PC-3 (cell line): ENCODE results near the gene CLASP2. TPM values are rescaled to one million over a fixed set of nuclear protein-coding genes. Genes with fewer than 3 reads are reported as not detected.

Experiments used
- ATAC-seq: fragments of 200-7000 bp; cut with Tn5 transposase; 2 replicates; pipeline ENCODE4 v1.9.1; 2020; ENCODE audit warnings: mild to moderate bottlenecking, moderate library complexity
- BruUV-seq: library from RNA; stranded (reverse); fragments of 400-500 nt; replicated peaks from 2 replicates; lab custom pipeline; 2021; lab: Mats Ljungman, UMichigan
- CTCF ChIA-PET: fragments of 300-600 bp; sonication (Branson Sonifier 250); formaldehyde crosslinking; loops from one replicate; lab custom pipeline; 2022; ENCODE audit warnings: antibody characterized with exemption; lab: Charles Lee
- POLR2A ChIA-PET: fragments of 300-600 bp; sonication (Branson Sonifier 250); formaldehyde crosslinking; loops from one replicate; lab custom pipeline; 2022; ENCODE audit warnings: antibody characterized with exemption; ENCODE audit not compliant: unreplicated experiment; lab: Charles Lee
- DNase-seq: peaks from one replicate; pipeline ENCODE4 v3.0.0-alpha.2; 2015
- H2AFZ ChIP-seq: fragments of 300-600 bp; sonication (generic); 2 replicates; pipeline ENCODE4 v1.6.0; 2016; ENCODE audit warnings: antibody characterized with exemption, low read length
- H3F3A ChIP-seq: fragments of 300-600 bp; sonication (generic); one replicate; pipeline ENCODE4 v1.6.0; 2017; ENCODE audit warnings: antibody characterized with exemption, low read length, control low read depth, mild to moderate bottlenecking; ENCODE audit not compliant: unreplicated experiment
- H3K27ac ChIP-seq: fragments of 300-600 bp; sonication (generic); 2 replicates; pipeline ENCODE4 v1.5.1; 2016; ENCODE audit warnings: mild to moderate bottlenecking, low read length
- H3K27me3 ChIP-seq: fragments of 300-600 bp; sonication (generic); 2 replicates; pipeline ENCODE4 v1.6.1; 2016; ENCODE audit warnings: low read length, mixed read lengths
- H3K36me3 ChIP-seq: fragments of 300-600 bp; sonication (generic); 2 replicates; pipeline ENCODE4 v1.6.1; 2016; ENCODE audit warnings: low read depth, mixed run types, low read length, mixed read lengths
- H3K4me1 ChIP-seq: fragments of 300-600 bp; sonication (generic); 2 replicates; pipeline ENCODE4 v1.5.1; 2016; ENCODE audit warnings: low read length; ENCODE audit not compliant: insufficient read depth
- H3K4me2 ChIP-seq: fragments of 300-600 bp; sonication (generic); 2 replicates; pipeline ENCODE4 v1.6.0; 2016; ENCODE audit warnings: low read length
- H3K4me3 ChIP-seq: fragments of 300-600 bp; sonication (generic); 2 replicates; pipeline ENCODE4 v1.5.1; 2016; ENCODE audit warnings: mild to moderate bottlenecking, low read length, mixed read lengths
- H3K79me2 ChIP-seq: fragments of 300-600 bp; sonication (generic); 2 replicates; pipeline ENCODE4 v1.6.1; 2017; ENCODE audit warnings: low read length, mixed read lengths
- H3K9ac ChIP-seq: fragments of 300-600 bp; sonication (generic); 2 replicates; pipeline ENCODE4 v1.6.0; 2016; ENCODE audit warnings: mild to moderate bottlenecking, low read length
- H3K9me2 ChIP-seq: fragments of 300-600 bp; sonication (generic); replicated peaks from 2 replicates; pipeline ENCODE4 v1.6.1; 2016; ENCODE audit warnings: mixed run types, low read length, mixed read lengths
- H3K9me3 ChIP-seq: fragments of 300-600 bp; sonication (generic); 2 replicates; pipeline ENCODE4 v1.6.1; 2016; ENCODE audit warnings: low read length, mixed read lengths
- H4K20me1 ChIP-seq: fragments of 300-600 bp; sonication (generic); 2 replicates; pipeline ENCODE4 v1.6.1; 2016; ENCODE audit warnings: low read length, mixed read lengths
- EZH2 ChIP-seq: fragments of 300-600 bp; sonication (generic); IDR thresholded peaks from one replicate; pipeline ENCODE4 v1.6.1; 2017; ENCODE audit warnings: antibody characterized with exemption, mild to moderate bottlenecking, low read length; ENCODE audit not compliant: unreplicated experiment
- EZH2phosphoT487 ChIP-seq: fragments of 300-600 bp; sonication (generic); IDR thresholded peaks from 2 replicates; pipeline ENCODE4 v1.6.1; 2018; ENCODE audit warnings: mild to moderate bottlenecking, antibody characterized with exemption, low read length, borderline replicate concordance
- intact Hi-C: fragments of 100-400 bp; cut with micrococcal nuclease; formaldehyde crosslinking; loops from 2 replicates; pipeline ENCODE4 v1.9.0; 2023
- total RNA-seq: library from RNA; depleted of rRNA; stranded (reverse); fragments of >200 nt; gene quantifications from 2 replicates; pipeline ENCODE4 v1.2.3, GENCODE V29; 2014
- TF ChIP-seq, protein P1 (sequence below): fragments of 300-600 bp; sonication (generic); conservative IDR thresholded peaks from 2 replicates; pipeline ENCODE4 v1.5.1; 2017; ENCODE audit warnings: antibody characterized with exemption, low read depth, mild to moderate bottlenecking, low read length

CLASP2 gene
- total RNA-seq, 1 experiment from 2014 or later = 84.8 TPM

DNA sequence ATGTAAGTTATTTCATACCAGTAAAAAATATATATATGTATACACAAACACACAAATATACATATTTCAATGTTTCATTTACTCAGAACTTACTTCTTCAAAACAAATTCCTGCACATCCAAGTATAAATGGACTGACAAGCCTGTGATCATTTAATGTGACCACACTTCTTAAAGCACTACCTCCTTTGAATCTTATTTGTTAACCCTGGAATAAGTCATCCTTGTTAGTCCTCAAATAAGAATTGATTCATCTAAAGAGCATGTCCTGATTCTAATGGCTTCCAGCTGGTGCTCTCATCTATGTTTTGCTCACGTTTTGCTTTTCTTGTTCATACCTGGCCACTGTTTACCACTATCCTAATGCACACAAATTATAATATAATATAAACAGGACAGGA, 173.9 kb downstream of the CLASP2 start:
- intact Hi-C loops = no loop called here
- H3K9me3 ChIP-seq = no peaks in the 10 kb centered on the region
- no peak for ATAC-seq
- ChIA-PET POLR2A (no interaction called here), CTCF (no interaction called here)
- no TSS peak for BruUV-seq
- no peaks in the 10 kb centered on the region for H3F3A ChIP-seq
- H3K9ac ChIP-seq = no peak overlapping the region
- H3K36me3 ChIP-seq = peaks cover 12% of the 10 kb centered on the region
- H3K79me2 ChIP-seq = no peaks in the 10 kb centered on the region
- no peak overlapping the region for H3K4me3 ChIP-seq
- no peaks in the 10 kb centered on the region for H3K27me3 ChIP-seq
- DNase-seq = no peak
- H3K27ac ChIP-seq = no peak overlapping the region
- H3K4me2 ChIP-seq = no peak overlapping the region
- TF ChIP-seq EZH2 = no peak
- TF ChIP-seq EZH2phosphoT487 = no peak
- TF ChIP-seq, protein P1, sequence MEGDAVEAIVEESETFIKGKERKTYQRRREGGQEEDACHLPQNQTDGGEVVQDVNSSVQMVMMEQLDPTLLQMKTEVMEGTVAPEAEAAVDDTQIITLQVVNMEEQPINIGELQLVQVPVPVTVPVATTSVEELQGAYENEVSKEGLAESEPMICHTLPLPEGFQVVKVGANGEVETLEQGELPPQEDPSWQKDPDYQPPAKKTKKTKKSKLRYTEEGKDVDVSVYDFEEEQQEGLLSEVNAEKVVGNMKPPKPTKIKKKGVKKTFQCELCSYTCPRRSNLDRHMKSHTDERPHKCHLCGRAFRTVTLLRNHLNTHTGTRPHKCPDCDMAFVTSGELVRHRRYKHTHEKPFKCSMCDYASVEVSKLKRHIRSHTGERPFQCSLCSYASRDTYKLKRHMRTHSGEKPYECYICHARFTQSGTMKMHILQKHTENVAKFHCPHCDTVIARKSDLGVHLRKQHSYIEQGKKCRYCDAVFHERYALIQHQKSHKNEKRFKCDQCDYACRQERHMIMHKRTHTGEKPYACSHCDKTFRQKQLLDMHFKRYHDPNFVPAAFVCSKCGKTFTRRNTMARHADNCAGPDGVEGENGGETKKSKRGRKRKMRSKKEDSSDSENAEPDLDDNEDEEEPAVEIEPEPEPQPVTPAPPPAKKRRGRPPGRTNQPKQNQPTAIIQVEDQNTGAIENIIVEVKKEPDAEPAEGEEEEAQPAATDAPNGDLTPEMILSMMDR = no peak
- no peaks in the 10 kb centered on the region for H4K20me1 ChIP-seq
- no peaks in the 10 kb centered on the region for H3K9me2 ChIP-seq
- no peak overlapping the region for H2AFZ ChIP-seq
- no peaks in the 10 kb centered on the region for H3K4me1 ChIP-seq

- Histone ChIP-seq H3K4me2 (no peak overlapping the region), H3K9ac (no peak overlapping the region), H3K9me2 (no peaks in the 10 kb centered on the region), H3F3A (no peaks in the 10 kb centered on the region), H3K36me3 (peaks cover 8% of the 10 kb centered on the region; the same call in 1 of the 2 replicates), H3K79me2 (no peaks in the 10 kb centered on the region), H3K4me3 (no peak overlapping the region), H4K20me1 (no peaks in the 10 kb centered on the region), H2AFZ (no peak overlapping the region), H3K27ac (no peak overlapping the region), H3K9me3 (no peaks in the 10 kb centered on the region), H3K27me3 (no peaks in the 10 kb centered on the region), H3K4me1 (no peaks in the 10 kb centered on the region)
- ChIA-PET POLR2A (no interaction called here), CTCF (no interaction called here)
- no TSS peak for BruUV-seq
- no peak for ATAC-seq
- intact Hi-C loops = no loop called here
- no peak for DNase-seq
- TF ChIP-seq EZH2phosphoT487 = no peak
- TF ChIP-seq, protein P1 = no peak
- no peak for TF ChIP-seq EZH2
These were observed 174.5 kb downstream of the CLASP2 start for GRCh38 chr3:33543601-33544000.

- H3K9me2 ChIP-seq = no peaks in the 10 kb centered on the region
- intact Hi-C loops = no loop called here
- no peaks in the 10 kb centered on the region for H3K4me1 ChIP-seq
- no TSS peak for BruUV-seq
- ChIA-PET POLR2A (no interaction called here), CTCF (no interaction called here)
- no peak overlapping the region for H3K4me3 ChIP-seq
- H4K20me1 ChIP-seq = no peaks in the 10 kb centered on the region
- H3K27ac ChIP-seq = no peak overlapping the region
- peak; percentile 5 for DNase-seq
- H3K79me2 ChIP-seq = no peaks in the 10 kb centered on the region
- H3F3A ChIP-seq = no peaks in the 10 kb centered on the region
- no peak overlapping the region for H3K4me2 ChIP-seq
- H3K9me3 ChIP-seq = no peaks in the 10 kb centered on the region
- no peak for ATAC-seq
- no peak overlapping the region for H3K9ac ChIP-seq
- peaks cover 10% of the 10 kb centered on the region; the same call in 1 of the 2 replicates for H3K36me3 ChIP-seq
- no peaks in the 10 kb centered on the region for H3K27me3 ChIP-seq
- TF ChIP-seq EZH2 (no peak), EZH2phosphoT487 (no peak)
- TF ChIP-seq, protein P1 = no peak
- H2AFZ ChIP-seq = no peak overlapping the region
These were observed 176.1 kb downstream of the CLASP2 start for GRCh38 chr3:33541918-33542317.
